WTC11 (cell line): ENCODE measurements around the gene USP10. TPM values are rescaled to one million over a fixed set of nuclear protein-coding genes. Genes with fewer than 3 reads are reported as not detected.

Experiments
- ATAC-seq: fragments of 200-7000 bp; cut with Tn5 transposase; 2 replicates; pipeline ENCODE4 v1.10.0; 2021; ENCODE audit warnings: mild to moderate bottlenecking, moderate library complexity
- CTCF ChIA-PET: fragments of 300-600 bp; sonication (Branson Sonifier 250); formaldehyde crosslinking; loops from one replicate; lab custom pipeline; 2021; ENCODE audit warnings: antibody characterized with exemption; lab: Charles Lee
- POLR2A ChIA-PET: fragments of 350-600 bp; sonication (Branson Sonifier 250); formaldehyde crosslinking; loops from one replicate; lab custom pipeline; 2021; ENCODE audit warnings: antibody characterized with exemption; lab: Charles Lee
- DNase-seq: peaks from one replicate; pipeline ENCODE4 v3.0.0; 2021; ENCODE audit warnings: low spot score
- H3K27ac Mint-ChIP-seq: 2 replicates; pipeline ENCODE4 v1.8.0; 2021; ENCODE audit warnings: mixed read lengths
- H3K27me3 Mint-ChIP-seq: 2 replicates; pipeline ENCODE4 v1.8.0; 2021; ENCODE audit warnings: low read depth, mild to moderate bottlenecking, moderate library complexity, mixed read lengths
- H3K36me3 Mint-ChIP-seq: 2 replicates; pipeline ENCODE4 v1.8.0; 2021; ENCODE audit warnings: mixed read lengths
- H3K4me1 Mint-ChIP-seq: 2 replicates; pipeline ENCODE4 v1.8.0; 2022; ENCODE audit warnings: mixed read lengths
- H3K4me3 Mint-ChIP-seq: 2 replicates; pipeline ENCODE4 v1.8.0; 2021; ENCODE audit warnings: mild to moderate bottlenecking, moderate library complexity, mixed read lengths
- H3K9me3 Mint-ChIP-seq: 2 replicates; pipeline ENCODE4 v1.8.0; 2021; ENCODE audit warnings: mixed read lengths
- ATF1 ChIP-seq: sonication (generic); formaldehyde crosslinking; IDR thresholded peaks from 2 replicates; pipeline ENCODE4 v1.8.1; 2023; ENCODE audit warnings: mild to moderate bottlenecking, moderate library complexity, missing genetic modification reagents
- CREB1 ChIP-seq: sonication (generic); formaldehyde crosslinking; IDR thresholded peaks from 2 replicates; pipeline ENCODE4 v1.8.0; 2023; ENCODE audit warnings: mild to moderate bottlenecking, missing genetic modification reagents
- MYBL2 ChIP-seq: sonication (generic); formaldehyde crosslinking; IDR thresholded peaks from 2 replicates; pipeline ENCODE4 v1.8.1; 2023; ENCODE audit warnings: mild to moderate bottlenecking, moderate library complexity, missing genetic modification reagents
- NR1H2 ChIP-seq: sonication (generic); formaldehyde crosslinking; IDR thresholded peaks from 2 replicates; pipeline ENCODE4 v1.9.0; 2021; ENCODE audit warnings: mild to moderate bottlenecking, moderate library complexity, missing genetic modification reagents
- NR2C2 ChIP-seq: sonication (generic); formaldehyde crosslinking; IDR thresholded peaks from 2 replicates; pipeline ENCODE4 v1.8.0; 2022; ENCODE audit warnings: mild to moderate bottlenecking, missing genetic modification reagents
- PRRX2 ChIP-seq: fragments of 250-450 bp; sonication (Bioruptor Pico); IDR thresholded peaks from 2 replicates; pipeline ENCODE4 v1.8.0; 2021; ENCODE audit warnings: mild to moderate bottlenecking
- SMAD3 ChIP-seq: sonication (generic); formaldehyde crosslinking; IDR thresholded peaks from 2 replicates; pipeline ENCODE4 v1.8.0; 2022; ENCODE audit warnings: missing genetic modification reagents, mild to moderate bottlenecking, borderline replicate concordance
- TEAD4 ChIP-seq: sonication (generic); formaldehyde crosslinking; IDR thresholded peaks from 2 replicates; pipeline ENCODE4 v1.8.0; 2022; ENCODE audit warnings: mild to moderate bottlenecking, missing genetic modification reagents
- ZNF138 ChIP-seq: sonication (generic); formaldehyde crosslinking; conservative IDR thresholded peaks from 2 replicates; pipeline ENCODE4 v1.8.1; 2022; ENCODE audit warnings: mild to moderate bottlenecking, moderate library complexity, missing genetic modification reagents
- ZNF396 ChIP-seq: fragments of 250-450 bp; sonication (Bioruptor Pico); IDR thresholded peaks from 2 replicates; pipeline ENCODE4 v1.8.0; 2021; ENCODE audit warnings: mild to moderate bottlenecking, moderate library complexity, borderline replicate concordance
- total RNA-seq: library from RNA; stranded (reverse); gene quantifications from 3 replicates; pipeline ENCODE4 v1.2.3, GENCODE V29; 2021
- TF ChIP-seq, protein P1 (sequence below): sonication (generic); formaldehyde crosslinking; IDR thresholded peaks from 2 replicates; pipeline ENCODE4 v1.8.1; 2023; ENCODE audit warnings: mild to moderate bottlenecking, missing genetic modification reagents, moderate library complexity
- TF ChIP-seq, protein P2 (sequence below): sonication (generic); formaldehyde crosslinking; IDR thresholded peaks from 2 replicates; pipeline ENCODE4 v1.8.0; 2022; ENCODE audit warnings: missing genetic modification reagents
- TF ChIP-seq, protein P3 (sequence below): sonication (generic); formaldehyde crosslinking; IDR thresholded peaks from 2 replicates; pipeline ENCODE4 v1.8.1; 2023; ENCODE audit warnings: mild to moderate bottlenecking, moderate library complexity, missing genetic modification reagents
- TF ChIP-seq, protein P4 (sequence below): sonication (generic); formaldehyde crosslinking; IDR thresholded peaks from 2 replicates; pipeline ENCODE4 v1.8.0; 2022; ENCODE audit warnings: mild to moderate bottlenecking, missing genetic modification reagents
- TF ChIP-seq, protein P5 (sequence below): sonication (generic); formaldehyde crosslinking; IDR thresholded peaks from 2 replicates; pipeline ENCODE4 v1.8.0; 2023; ENCODE audit warnings: missing genetic modification reagents
- TF ChIP-seq, protein P6 (sequence below): sonication (generic); formaldehyde crosslinking; IDR thresholded peaks from 2 replicates; pipeline ENCODE4 v1.8.1; 2023; ENCODE audit warnings: mild to moderate bottlenecking, missing genetic modification reagents
- TF ChIP-seq, protein P7 (sequence below): sonication (generic); formaldehyde crosslinking; IDR thresholded peaks from 2 replicates; pipeline ENCODE4 v1.8.1; 2023; ENCODE audit warnings: mild to moderate bottlenecking, missing genetic modification reagents, borderline replicate concordance

Gene USP10
- total RNA-seq, 1 experiment from 2014 or later, result 138 TPM

DNA sequence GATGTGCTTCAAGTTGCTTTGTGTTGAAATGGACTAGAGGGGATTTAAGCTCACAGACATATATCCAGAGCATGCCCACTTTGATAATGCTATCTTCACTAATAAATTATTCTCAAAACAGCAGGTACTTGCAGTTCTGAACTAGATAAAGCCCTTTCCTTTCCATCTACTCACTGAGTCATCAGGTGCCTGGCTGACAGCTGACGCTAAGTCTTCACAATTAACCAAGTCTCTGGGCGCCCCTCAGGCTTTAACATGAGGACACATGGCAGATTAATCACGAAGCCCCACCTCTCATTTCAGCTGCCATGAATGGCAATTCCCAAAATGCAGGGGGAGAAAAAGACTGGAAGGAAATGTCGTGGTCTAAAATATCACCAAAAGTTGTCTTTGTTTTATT lies 90.5 kb downstream of the USP10 start:
- peaks cover 3% of the 10 kb centered on the region; the same call in 1 of the 2 replicates for H3K4me1 Mint-ChIP-seq
- DNase-seq, result no peak
- POLR2A ChIA-PET, result no interaction called here
- no peak overlapping the region for H3K4me3 Mint-ChIP-seq
- no peak overlapping the region for H3K27ac Mint-ChIP-seq
- ATAC-seq, result no peak
- H3K36me3 Mint-ChIP-seq, result no peaks in the 10 kb centered on the region
- no peaks in the 10 kb centered on the region for H3K27me3 Mint-ChIP-seq
- CTCF ChIA-PET, result no interaction called here
- TF ChIP-seq ATF1 (CRISPR knock-in tag), result no peak
- TF ChIP-seq PRRX2 (CRISPR knock-in tag), result no peak
- TF ChIP-seq, protein P1, sequence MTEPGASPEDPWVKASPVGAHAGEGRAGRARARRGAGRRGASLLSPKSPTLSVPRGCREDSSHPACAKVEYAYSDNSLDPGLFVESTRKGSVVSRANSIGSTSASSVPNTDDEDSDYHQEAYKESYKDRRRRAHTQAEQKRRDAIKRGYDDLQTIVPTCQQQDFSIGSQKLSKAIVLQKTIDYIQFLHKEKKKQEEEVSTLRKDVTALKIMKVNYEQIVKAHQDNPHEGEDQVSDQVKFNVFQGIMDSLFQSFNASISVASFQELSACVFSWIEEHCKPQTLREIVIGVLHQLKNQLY (CRISPR knock-in tag), result no peak
- TF ChIP-seq, protein P2, sequence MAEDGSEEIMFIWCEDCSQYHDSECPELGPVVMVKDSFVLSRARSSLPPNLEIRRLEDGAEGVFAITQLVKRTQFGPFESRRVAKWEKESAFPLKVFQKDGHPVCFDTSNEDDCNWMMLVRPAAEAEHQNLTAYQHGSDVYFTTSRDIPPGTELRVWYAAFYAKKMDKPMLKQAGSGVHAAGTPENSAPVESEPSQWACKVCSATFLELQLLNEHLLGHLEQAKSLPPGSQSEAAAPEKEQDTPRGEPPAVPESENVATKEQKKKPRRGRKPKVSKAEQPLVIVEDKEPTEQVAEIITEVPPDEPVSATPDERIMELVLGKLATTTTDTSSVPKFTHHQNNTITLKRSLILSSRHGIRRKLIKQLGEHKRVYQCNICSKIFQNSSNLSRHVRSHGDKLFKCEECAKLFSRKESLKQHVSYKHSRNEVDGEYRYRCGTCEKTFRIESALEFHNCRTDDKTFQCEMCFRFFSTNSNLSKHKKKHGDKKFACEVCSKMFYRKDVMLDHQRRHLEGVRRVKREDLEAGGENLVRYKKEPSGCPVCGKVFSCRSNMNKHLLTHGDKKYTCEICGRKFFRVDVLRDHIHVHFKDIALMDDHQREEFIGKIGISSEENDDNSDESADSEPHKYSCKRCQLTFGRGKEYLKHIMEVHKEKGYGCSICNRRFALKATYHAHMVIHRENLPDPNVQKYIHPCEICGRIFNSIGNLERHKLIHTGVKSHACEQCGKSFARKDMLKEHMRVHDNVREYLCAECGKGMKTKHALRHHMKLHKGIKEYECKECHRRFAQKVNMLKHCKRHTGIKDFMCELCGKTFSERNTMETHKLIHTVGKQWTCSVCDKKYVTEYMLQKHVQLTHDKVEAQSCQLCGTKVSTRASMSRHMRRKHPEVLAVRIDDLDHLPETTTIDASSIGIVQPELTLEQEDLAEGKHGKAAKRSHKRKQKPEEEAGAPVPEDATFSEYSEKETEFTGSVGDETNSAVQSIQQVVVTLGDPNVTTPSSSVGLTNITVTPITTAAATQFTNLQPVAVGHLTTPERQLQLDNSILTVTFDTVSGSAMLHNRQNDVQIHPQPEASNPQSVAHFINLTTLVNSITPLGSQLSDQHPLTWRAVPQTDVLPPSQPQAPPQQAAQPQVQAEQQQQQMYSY (CRISPR knock-in tag), result no peak
- TF ChIP-seq NR2C2 (CRISPR knock-in tag), result no peak
- no peaks in the 10 kb centered on the region for H3K9me3 Mint-ChIP-seq

DNA sequence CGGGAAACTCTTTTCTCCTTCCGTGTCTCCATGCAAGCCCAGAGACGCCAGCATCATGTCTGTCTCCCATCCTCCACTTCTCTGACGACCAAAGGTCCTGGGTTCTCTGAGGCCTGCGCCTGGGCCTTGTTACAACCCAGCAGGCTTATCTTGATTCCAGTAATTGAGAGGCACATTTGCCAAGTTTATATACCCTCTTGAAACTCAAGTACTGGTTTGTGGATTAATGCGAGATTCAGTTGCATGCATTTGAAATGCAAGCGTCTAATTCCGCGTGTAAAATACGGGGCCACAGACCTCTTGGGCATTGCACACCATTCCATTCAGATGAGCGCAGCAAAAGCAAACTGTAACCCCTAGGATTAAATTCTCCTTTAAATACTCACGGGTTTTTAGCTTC lies 91.3 kb downstream of the USP10 start:
- DNase-seq, result no peak
- no peak for TF ChIP-seq TEAD4 (CRISPR knock-in tag)
- TF ChIP-seq, protein P3, sequence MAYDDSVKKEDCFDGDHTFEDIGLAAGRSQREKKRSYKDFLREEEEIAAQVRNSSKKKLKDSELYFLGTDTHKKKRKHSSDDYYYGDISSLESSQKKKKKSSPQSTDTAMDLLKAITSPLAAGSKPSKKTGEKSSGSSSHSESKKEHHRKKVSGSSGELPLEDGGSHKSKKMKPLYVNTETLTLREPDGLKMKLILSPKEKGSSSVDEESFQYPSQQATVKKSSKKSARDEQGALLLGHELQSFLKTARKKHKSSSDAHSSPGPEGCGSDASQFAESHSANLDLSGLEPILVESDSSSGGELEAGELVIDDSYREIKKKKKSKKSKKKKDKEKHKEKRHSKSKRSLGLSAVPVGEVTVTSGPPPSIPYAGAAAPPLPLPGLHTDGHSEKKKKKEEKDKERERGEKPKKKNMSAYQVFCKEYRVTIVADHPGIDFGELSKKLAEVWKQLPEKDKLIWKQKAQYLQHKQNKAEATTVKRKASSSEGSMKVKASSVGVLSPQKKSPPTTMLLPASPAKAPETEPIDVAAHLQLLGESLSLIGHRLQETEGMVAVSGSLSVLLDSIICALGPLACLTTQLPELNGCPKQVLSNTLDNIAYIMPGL, result no peak
- TF ChIP-seq, protein P1 (CRISPR knock-in tag), result no peak
- TF ChIP-seq ZNF138 (CRISPR knock-in tag), result no peak
- no peak for TF ChIP-seq SMAD3
- Mint-ChIP-seq H3K36me3 (no peaks in the 10 kb centered on the region), H3K4me1 (peaks cover 4% of the 10 kb centered on the region; the same call in 1 of the 2 replicates), H3K27ac (no peak overlapping the region), H3K4me3 (no peak overlapping the region), H3K27me3 (no peaks in the 10 kb centered on the region), H3K9me3 (no peaks in the 10 kb centered on the region)
- ATAC-seq, result no peak
- CTCF ChIA-PET, result interaction anchor here (0.8 kb wide), 1 partner anchor 13 kb away, joined by 3 read pairs; no protein-coding TSS in a partner anchor
- POLR2A ChIA-PET, result no interaction called here

DNA sequence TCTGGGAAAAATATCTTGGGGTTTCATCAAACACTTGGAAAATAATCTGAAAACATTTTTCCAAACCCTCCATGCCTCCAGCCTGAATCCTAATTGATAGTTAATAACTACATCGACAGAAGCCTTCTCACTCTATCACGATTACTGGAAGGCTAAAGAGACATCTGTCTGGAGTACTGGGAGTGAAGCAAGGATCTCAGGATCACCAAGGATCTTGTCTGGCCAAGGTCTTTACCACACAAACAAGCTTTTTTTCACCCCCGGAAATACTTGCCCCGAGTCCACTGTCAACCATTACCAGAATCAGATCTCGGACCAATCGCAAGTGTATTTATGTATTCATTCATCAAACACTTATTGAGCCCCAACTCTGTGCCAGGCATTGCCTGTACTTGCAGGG lies 91.7 kb downstream of the USP10 start:
- CTCF ChIA-PET, result interaction anchor here (0.8 kb wide), 1 partner anchor 12 kb away, joined by 3 read pairs; no protein-coding TSS in a partner anchor
- Mint-ChIP-seq H3K4me1 (peaks cover 4% of the 10 kb centered on the region; the same call in 1 of the 2 replicates), H3K9me3 (no peaks in the 10 kb centered on the region), H3K4me3 (no peak overlapping the region), H3K27me3 (no peaks in the 10 kb centered on the region), H3K27ac (no peak overlapping the region), H3K36me3 (no peaks in the 10 kb centered on the region)
- POLR2A ChIA-PET, result no interaction called here
- ATAC-seq (no peak), DNase-seq (no peak)
- TF ChIP-seq ZNF396 (CRISPR knock-in tag) (no peak), CREB1 (no peak), MYBL2 (no peak), NR1H2 (CRISPR knock-in tag) (no peak), SMAD3 (no peak)
- TF ChIP-seq, protein P4, sequence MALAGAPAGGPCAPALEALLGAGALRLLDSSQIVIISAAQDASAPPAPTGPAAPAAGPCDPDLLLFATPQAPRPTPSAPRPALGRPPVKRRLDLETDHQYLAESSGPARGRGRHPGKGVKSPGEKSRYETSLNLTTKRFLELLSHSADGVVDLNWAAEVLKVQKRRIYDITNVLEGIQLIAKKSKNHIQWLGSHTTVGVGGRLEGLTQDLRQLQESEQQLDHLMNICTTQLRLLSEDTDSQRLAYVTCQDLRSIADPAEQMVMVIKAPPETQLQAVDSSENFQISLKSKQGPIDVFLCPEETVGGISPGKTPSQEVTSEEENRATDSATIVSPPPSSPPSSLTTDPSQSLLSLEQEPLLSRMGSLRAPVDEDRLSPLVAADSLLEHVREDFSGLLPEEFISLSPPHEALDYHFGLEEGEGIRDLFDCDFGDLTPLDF (CRISPR knock-in tag), result no peak
- TF ChIP-seq, protein P5, sequence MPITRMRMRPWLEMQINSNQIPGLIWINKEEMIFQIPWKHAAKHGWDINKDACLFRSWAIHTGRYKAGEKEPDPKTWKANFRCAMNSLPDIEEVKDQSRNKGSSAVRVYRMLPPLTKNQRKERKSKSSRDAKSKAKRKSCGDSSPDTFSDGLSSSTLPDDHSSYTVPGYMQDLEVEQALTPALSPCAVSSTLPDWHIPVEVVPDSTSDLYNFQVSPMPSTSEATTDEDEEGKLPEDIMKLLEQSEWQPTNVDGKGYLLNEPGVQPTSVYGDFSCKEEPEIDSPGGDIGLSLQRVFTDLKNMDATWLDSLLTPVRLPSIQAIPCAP (CRISPR knock-in tag), result no peak
- TF ChIP-seq, protein P6, sequence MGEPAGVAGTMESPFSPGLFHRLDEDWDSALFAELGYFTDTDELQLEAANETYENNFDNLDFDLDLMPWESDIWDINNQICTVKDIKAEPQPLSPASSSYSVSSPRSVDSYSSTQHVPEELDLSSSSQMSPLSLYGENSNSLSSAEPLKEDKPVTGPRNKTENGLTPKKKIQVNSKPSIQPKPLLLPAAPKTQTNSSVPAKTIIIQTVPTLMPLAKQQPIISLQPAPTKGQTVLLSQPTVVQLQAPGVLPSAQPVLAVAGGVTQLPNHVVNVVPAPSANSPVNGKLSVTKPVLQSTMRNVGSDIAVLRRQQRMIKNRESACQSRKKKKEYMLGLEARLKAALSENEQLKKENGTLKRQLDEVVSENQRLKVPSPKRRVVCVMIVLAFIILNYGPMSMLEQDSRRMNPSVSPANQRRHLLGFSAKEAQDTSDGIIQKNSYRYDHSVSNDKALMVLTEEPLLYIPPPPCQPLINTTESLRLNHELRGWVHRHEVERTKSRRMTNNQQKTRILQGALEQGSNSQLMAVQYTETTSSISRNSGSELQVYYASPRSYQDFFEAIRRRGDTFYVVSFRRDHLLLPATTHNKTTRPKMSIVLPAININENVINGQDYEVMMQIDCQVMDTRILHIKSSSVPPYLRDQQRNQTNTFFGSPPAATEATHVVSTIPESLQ (CRISPR knock-in tag), result no peak
- TF ChIP-seq, protein P7, sequence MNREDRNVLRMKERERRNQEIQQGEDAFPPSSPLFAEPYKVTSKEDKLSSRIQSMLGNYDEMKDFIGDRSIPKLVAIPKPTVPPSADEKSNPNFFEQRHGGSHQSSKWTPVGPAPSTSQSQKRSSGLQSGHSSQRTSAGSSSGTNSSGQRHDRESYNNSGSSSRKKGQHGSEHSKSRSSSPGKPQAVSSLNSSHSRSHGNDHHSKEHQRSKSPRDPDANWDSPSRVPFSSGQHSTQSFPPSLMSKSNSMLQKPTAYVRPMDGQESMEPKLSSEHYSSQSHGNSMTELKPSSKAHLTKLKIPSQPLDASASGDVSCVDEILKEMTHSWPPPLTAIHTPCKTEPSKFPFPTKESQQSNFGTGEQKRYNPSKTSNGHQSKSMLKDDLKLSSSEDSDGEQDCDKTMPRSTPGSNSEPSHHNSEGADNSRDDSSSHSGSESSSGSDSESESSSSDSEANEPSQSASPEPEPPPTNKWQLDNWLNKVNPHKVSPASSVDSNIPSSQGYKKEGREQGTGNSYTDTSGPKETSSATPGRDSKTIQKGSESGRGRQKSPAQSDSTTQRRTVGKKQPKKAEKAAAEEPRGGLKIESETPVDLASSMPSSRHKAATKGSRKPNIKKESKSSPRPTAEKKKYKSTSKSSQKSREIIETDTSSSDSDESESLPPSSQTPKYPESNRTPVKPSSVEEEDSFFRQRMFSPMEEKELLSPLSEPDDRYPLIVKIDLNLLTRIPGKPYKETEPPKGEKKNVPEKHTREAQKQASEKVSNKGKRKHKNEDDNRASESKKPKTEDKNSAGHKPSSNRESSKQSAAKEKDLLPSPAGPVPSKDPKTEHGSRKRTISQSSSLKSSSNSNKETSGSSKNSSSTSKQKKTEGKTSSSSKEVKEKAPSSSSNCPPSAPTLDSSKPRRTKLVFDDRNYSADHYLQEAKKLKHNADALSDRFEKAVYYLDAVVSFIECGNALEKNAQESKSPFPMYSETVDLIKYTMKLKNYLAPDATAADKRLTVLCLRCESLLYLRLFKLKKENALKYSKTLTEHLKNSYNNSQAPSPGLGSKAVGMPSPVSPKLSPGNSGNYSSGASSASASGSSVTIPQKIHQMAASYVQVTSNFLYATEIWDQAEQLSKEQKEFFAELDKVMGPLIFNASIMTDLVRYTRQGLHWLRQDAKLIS (CRISPR knock-in tag), result no peak
